ENCODE data around the gene FOXP1.

The FOXP1 gene

DNA sequence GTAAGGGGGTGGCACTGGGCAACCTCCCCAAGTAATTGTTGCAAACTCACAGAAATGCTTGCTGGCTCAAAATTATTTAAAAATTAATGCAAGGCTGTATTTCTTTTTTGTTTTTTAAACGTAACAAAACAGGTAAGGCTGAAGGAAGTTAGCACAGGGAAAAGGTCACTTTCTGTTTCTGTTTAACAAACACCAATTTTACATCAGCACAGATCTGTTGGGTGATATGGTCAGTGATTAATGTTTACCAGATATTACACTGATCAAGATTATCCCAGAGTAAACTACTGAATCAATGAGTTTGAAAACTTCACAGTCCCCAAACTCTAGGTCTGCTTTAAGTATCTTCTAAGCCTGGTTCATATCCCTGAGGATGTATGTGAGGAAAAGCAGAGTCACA, 558.0 kb downstream of the FOXP1 start:
- no peak overlapping the region for H3K4me2 ChIP-seq (ENCODE audit: low read length)
- no peak overlapping the region for H3K9ac ChIP-seq (ENCODE audit: low read length)
- no peaks in the 10 kb centered on the region for H3F3A ChIP-seq (ENCODE audit: insufficient read depth, low read length)
- H3K36me3 ChIP-seq (ENCODE audit: insufficient read depth, low read length): peaks cover 46% of the 10 kb centered on the region
- no peak for TF ChIP-seq EZH2 (IDR thresholded peaks at IDR 0.05; ENCODE audit: borderline replicate concordance, low read length)
- TF ChIP-seq, protein P1, sequence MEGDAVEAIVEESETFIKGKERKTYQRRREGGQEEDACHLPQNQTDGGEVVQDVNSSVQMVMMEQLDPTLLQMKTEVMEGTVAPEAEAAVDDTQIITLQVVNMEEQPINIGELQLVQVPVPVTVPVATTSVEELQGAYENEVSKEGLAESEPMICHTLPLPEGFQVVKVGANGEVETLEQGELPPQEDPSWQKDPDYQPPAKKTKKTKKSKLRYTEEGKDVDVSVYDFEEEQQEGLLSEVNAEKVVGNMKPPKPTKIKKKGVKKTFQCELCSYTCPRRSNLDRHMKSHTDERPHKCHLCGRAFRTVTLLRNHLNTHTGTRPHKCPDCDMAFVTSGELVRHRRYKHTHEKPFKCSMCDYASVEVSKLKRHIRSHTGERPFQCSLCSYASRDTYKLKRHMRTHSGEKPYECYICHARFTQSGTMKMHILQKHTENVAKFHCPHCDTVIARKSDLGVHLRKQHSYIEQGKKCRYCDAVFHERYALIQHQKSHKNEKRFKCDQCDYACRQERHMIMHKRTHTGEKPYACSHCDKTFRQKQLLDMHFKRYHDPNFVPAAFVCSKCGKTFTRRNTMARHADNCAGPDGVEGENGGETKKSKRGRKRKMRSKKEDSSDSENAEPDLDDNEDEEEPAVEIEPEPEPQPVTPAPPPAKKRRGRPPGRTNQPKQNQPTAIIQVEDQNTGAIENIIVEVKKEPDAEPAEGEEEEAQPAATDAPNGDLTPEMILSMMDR (IDR thresholded peaks at IDR 0.05; ENCODE audit: low read length): no peak
- no peaks in the 10 kb centered on the region for H3K4me1 ChIP-seq (ENCODE audit: insufficient read depth, low read length, severe bottlenecking)
- H3K4me3 ChIP-seq (ENCODE audit: low read depth, low read length, poor library complexity, severe bottlenecking): no peak overlapping the region
- no peak overlapping the region for H2AFZ ChIP-seq (ENCODE audit: low read length)
- H3K9me3 ChIP-seq (ENCODE audit: low read length): no peaks in the 10 kb centered on the region
- H4K20me1 ChIP-seq (ENCODE audit: insufficient read depth, low read length): no peaks in the 10 kb centered on the region
- peaks cover 4% of the 10 kb centered on the region for H3K79me2 ChIP-seq (ENCODE audit: insufficient read depth, low read length)
- no peaks in the 10 kb centered on the region for H3K9me2 ChIP-seq (ENCODE audit: low read depth, low read length)
- no peak overlapping the region for H3K27ac ChIP-seq (ENCODE audit: low read depth, low read length, poor library complexity, severe bottlenecking)
- no peaks in the 10 kb centered on the region for H3K27me3 ChIP-seq (ENCODE audit: insufficient read depth, low read length)

DNA sequence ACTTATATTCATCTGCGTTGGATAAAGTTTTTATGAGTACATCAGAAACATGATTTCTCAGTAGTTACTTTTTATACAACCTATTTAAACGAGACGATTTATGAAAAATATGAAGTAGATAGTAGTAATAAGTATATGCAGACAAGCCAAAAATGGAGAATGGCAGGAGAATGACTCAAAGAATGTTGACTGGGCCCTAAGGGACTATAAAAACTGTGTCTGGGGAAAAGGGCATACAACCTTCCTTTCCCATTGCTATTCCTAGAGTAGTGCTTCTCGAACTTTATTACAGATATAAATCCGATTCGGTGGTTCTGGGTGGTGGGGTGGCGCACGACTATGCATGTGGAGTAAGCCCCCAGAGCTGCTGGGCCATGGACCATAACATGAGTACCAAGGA, 558.5 kb downstream of the FOXP1 start:
- Histone ChIP-seq H3K36me3 (ENCODE audit: insufficient read depth, low read length) (peaks cover 41% of the 10 kb centered on the region), H3K27ac (ENCODE audit: low read depth, low read length, poor library complexity, severe bottlenecking) (no peak overlapping the region), H3K9me2 (ENCODE audit: low read depth, low read length) (no peaks in the 10 kb centered on the region), H4K20me1 (ENCODE audit: insufficient read depth, low read length) (no peaks in the 10 kb centered on the region), H2AFZ (ENCODE audit: low read length) (no peak overlapping the region), H3K79me2 (ENCODE audit: insufficient read depth, low read length) (peaks cover 4% of the 10 kb centered on the region), H3K27me3 (ENCODE audit: insufficient read depth, low read length) (no peaks in the 10 kb centered on the region), H3K4me1 (ENCODE audit: insufficient read depth, low read length, severe bottlenecking) (no peaks in the 10 kb centered on the region), H3K9me3 (ENCODE audit: low read length) (no peaks in the 10 kb centered on the region), H3K4me2 (ENCODE audit: low read length) (no peak overlapping the region), H3K9ac (ENCODE audit: low read length) (no peak overlapping the region), H3K4me3 (ENCODE audit: low read depth, low read length, poor library complexity, severe bottlenecking) (no peak overlapping the region), H3F3A (ENCODE audit: insufficient read depth, low read length) (no peaks in the 10 kb centered on the region)
- TF ChIP-seq, protein P1 (IDR thresholded peaks at IDR 0.05; ENCODE audit: low read length): no peak
- TF ChIP-seq EZH2 (IDR thresholded peaks at IDR 0.05; ENCODE audit: borderline replicate concordance, low read length): no peak

DNA sequence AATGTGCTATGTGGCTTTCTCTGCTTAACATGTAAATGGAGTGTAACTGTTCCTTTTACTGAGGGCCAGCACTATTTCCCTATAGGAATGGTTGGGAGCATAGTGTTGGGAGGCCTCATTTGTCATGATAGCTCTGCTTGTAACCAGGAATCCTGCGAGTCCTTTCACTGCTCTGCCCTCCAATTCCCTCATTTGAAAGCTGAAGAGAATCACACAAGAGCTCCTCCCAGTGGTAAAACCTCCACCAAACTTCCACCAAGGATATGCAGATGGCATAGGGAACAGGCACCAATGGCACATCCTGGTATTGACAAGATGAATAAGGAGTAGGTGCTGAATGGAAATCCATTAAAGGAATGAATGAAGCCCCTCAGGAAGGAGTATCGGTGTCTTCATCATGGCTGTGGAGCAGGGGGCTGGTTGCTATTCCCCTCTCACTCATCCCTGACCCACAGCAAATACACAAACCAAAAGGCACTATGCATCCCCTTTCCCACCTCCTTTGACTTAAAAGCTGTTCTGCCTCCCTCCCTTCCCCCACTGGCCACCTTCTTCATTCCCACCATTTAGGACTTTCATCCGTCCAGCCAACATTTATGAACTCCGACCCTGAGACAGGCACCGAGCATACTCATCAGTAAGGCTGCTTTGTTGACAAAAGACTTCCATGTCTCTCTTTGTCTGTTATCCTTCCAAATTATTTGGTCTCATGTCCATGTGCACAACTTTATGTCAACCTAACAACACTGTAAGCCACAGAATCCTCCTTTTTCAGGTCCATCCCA, 560.8 kb downstream of the FOXP1 start:
- Histone ChIP-seq H3K27me3 (ENCODE audit: insufficient read depth, low read length) (no peaks in the 10 kb centered on the region), H3K36me3 (ENCODE audit: insufficient read depth, low read length) (peaks cover 41% of the 10 kb centered on the region), H3F3A (ENCODE audit: insufficient read depth, low read length) (no peaks in the 10 kb centered on the region), H4K20me1 (ENCODE audit: insufficient read depth, low read length) (no peaks in the 10 kb centered on the region), H3K79me2 (ENCODE audit: insufficient read depth, low read length) (no peaks in the 10 kb centered on the region; the same call in 1 of the 2 replicates), H3K27ac (ENCODE audit: low read depth, low read length, poor library complexity, severe bottlenecking) (no peak overlapping the region), H3K4me1 (ENCODE audit: insufficient read depth, low read length, severe bottlenecking) (no peaks in the 10 kb centered on the region), H3K9me3 (ENCODE audit: low read length) (no peaks in the 10 kb centered on the region), H3K9me2 (ENCODE audit: low read depth, low read length) (no peaks in the 10 kb centered on the region), H3K9ac (ENCODE audit: low read length) (no peak overlapping the region), H3K4me2 (ENCODE audit: low read length) (no peak overlapping the region), H2AFZ (ENCODE audit: low read length) (no peak overlapping the region), H3K4me3 (ENCODE audit: low read depth, low read length, poor library complexity, severe bottlenecking) (no peak overlapping the region)
- TF ChIP-seq, protein P1 (IDR thresholded peaks at IDR 0.05; ENCODE audit: low read length): 0 out of 2 replicates have a peak, but pooled peaks have one; percentile 9
- no peak for TF ChIP-seq EZH2 (IDR thresholded peaks at IDR 0.05; ENCODE audit: borderline replicate concordance, low read length)
